Stimulated activated naive CD8-positive, alpha-beta T cell treated with anti-CD3 and anti-CD28 coated beads, Interleukin-15, Interleukin-2, amounts not matched to agents 100 ng/mL and 50 ng/mL, for 24 hours (primary cell): Measurements from ENCODE around the gene SLC25A42.
"Not testable (repeated sequence)": the region's sequence is repeated elsewhere in the genome, so short reads cannot be mapped to it uniquely, and the experiment has no call there.

Source experiments
- H3K27ac Mint-ChIP-seq: one replicate; pipeline ENCODE4 v1.8.0; 2021; ENCODE audit warnings: mild to moderate bottlenecking, mixed read lengths
- H3K27me3 Mint-ChIP-seq: one replicate; pipeline ENCODE4 v1.8.0; 2021; ENCODE audit warnings: mixed read lengths
- H3K36me3 Mint-ChIP-seq: one replicate; pipeline ENCODE4 v1.8.0; 2021; ENCODE audit warnings: low read depth, mixed read lengths
- H3K4me1 Mint-ChIP-seq: one replicate; pipeline ENCODE4 v1.8.0; 2021; ENCODE audit warnings: low read depth, mixed read lengths
- H3K4me3 Mint-ChIP-seq: one replicate; pipeline ENCODE4 v1.8.0; 2021; ENCODE audit warnings: mild to moderate bottlenecking, mixed read lengths
- H3K9me3 Mint-ChIP-seq: one replicate; pipeline ENCODE4 v1.8.0; 2021; ENCODE audit warnings: mixed read lengths

Gene SLC25A42

GRCh38 chr19:19063183-19064097, at the start of gene SLC25A42:
SLC25A42 (plus strand) TSS chr19:19063994; CDS start chr19:19096125, 32,131 bp downstream.
- peak within 1 kb of the TSS; percentile 97 for H3K27ac Mint-ChIP-seq

GRCh38 chr19:19021115-19021514, 42.7 kb upstream of the SLC25A42 start:
- H3K27ac Mint-ChIP-seq = no peak overlapping the region

More at GRCh38 chr19:19063183-19064097, at the start of gene SLC25A42:
- Mint-ChIP-seq H3K4me3 (peak within 1 kb of the TSS; percentile 79), H3K36me3 (peaks cover 17% of the 10 kb centered on the region), H3K9me3 (no peaks in the 10 kb centered on the region), H3K27me3 (no peaks in the 10 kb centered on the region), H3K4me1 (peaks cover 45% of the 10 kb centered on the region)

GRCh38 chr19:19022380-19022961, 41.3 kb upstream of the SLC25A42 start:
- peaks cover 63% of the 10 kb centered on the region for H3K36me3 Mint-ChIP-seq
- peak overlapping the region; percentile 11 for H3K4me3 Mint-ChIP-seq

More at GRCh38 chr19:19021115-19021514, 42.7 kb upstream of the SLC25A42 start:
- H3K27me3 Mint-ChIP-seq = no peaks in the 10 kb centered on the region
- H3K9me3 Mint-ChIP-seq = no peaks in the 10 kb centered on the region
- H3K4me3 Mint-ChIP-seq = no peak overlapping the region
- H3K36me3 Mint-ChIP-seq = peaks cover 62% of the 10 kb centered on the region
- H3K4me1 Mint-ChIP-seq = peaks cover 18% of the 10 kb centered on the region

GRCh38 chr19:19023376-19023775, 40.4 kb upstream of the SLC25A42 start:
- H3K9me3 Mint-ChIP-seq, H3K27me3 Mint-ChIP-seq, H3K27ac Mint-ChIP-seq, H3K4me3 Mint-ChIP-seq: not testable (repeated sequence)
- Mint-ChIP-seq H3K4me1 (peaks cover 25% of the 10 kb centered on the region), H3K36me3 (peaks cover 71% of the 10 kb centered on the region)

More at GRCh38 chr19:19022380-19022961, 41.3 kb upstream of the SLC25A42 start:
- Mint-ChIP-seq H3K27ac (peak overlapping the region; percentile 70), H3K27me3 (no peaks in the 10 kb centered on the region), H3K9me3 (no peaks in the 10 kb centered on the region), H3K4me1 (peaks cover 25% of the 10 kb centered on the region)

GRCh38 chr19:19025861-19026260, 37.9 kb upstream of the SLC25A42 start:
- Mint-ChIP-seq H3K27me3 (no peaks in the 10 kb centered on the region), H3K9me3 (no peaks in the 10 kb centered on the region), H3K36me3 (peaks cover 74% of the 10 kb centered on the region), H3K4me3 (no peak overlapping the region), H3K27ac (no peak overlapping the region), H3K4me1 (peaks cover 32% of the 10 kb centered on the region)

GRCh38 chr19:19026299-19026971, 37.4 kb upstream of the SLC25A42 start:
- H3K27ac Mint-ChIP-seq = no peak overlapping the region
- H3K4me3 Mint-ChIP-seq = no peak overlapping the region
- peaks cover 34% of the 10 kb centered on the region for H3K4me1 Mint-ChIP-seq
- H3K36me3 Mint-ChIP-seq = peaks cover 72% of the 10 kb centered on the region
- no peaks in the 10 kb centered on the region for H3K27me3 Mint-ChIP-seq
- no peaks in the 10 kb centered on the region for H3K9me3 Mint-ChIP-seq

- H3K9me3 Mint-ChIP-seq = no peaks in the 10 kb centered on the region
- no peak overlapping the region for H3K4me3 Mint-ChIP-seq
- peaks cover 76% of the 10 kb centered on the region for H3K36me3 Mint-ChIP-seq
- peaks cover 37% of the 10 kb centered on the region for H3K4me1 Mint-ChIP-seq
- H3K27me3 Mint-ChIP-seq = no peaks in the 10 kb centered on the region
- H3K27ac Mint-ChIP-seq = no peak overlapping the region
These were observed 36.6 kb upstream of the SLC25A42 start for GRCh38 chr19:19027228-19027627.

GRCh38 chr19:19028526-19028925, 35.3 kb upstream of the SLC25A42 start:
- peaks cover 30% of the 10 kb centered on the region for H3K4me1 Mint-ChIP-seq
- H3K36me3 Mint-ChIP-seq = peaks cover 69% of the 10 kb centered on the region
- H3K4me3 Mint-ChIP-seq = no peak overlapping the region
- no peaks in the 10 kb centered on the region for H3K27me3 Mint-ChIP-seq
- no peak overlapping the region for H3K27ac Mint-ChIP-seq
- H3K9me3 Mint-ChIP-seq = no peaks in the 10 kb centered on the region

GRCh38 chr19:19031891-19032290, 31.9 kb upstream of the SLC25A42 start:
- no peaks in the 10 kb centered on the region for H3K27me3 Mint-ChIP-seq
- H3K36me3 Mint-ChIP-seq = peaks cover 58% of the 10 kb centered on the region
- peak overlapping the region; percentile 96 for H3K4me3 Mint-ChIP-seq
- H3K9me3 Mint-ChIP-seq = no peaks in the 10 kb centered on the region
- peaks cover 45% of the 10 kb centered on the region for H3K4me1 Mint-ChIP-seq
- peak overlapping the region; percentile 95 for H3K27ac Mint-ChIP-seq

GRCh38 chr19:19032420-19033175, 31.2 kb upstream of the SLC25A42 start:
- H3K27ac Mint-ChIP-seq = peak overlapping the region; percentile 95
- H3K4me3 Mint-ChIP-seq = peak overlapping the region; percentile 96
- H3K9me3 Mint-ChIP-seq = no peaks in the 10 kb centered on the region

GRCh38 chr19:19033176-19033425, 30.7 kb upstream of the SLC25A42 start:
- peaks cover 40% of the 10 kb centered on the region for H3K4me1 Mint-ChIP-seq
- H3K27ac Mint-ChIP-seq = peak overlapping the region; percentile 95
- no peaks in the 10 kb centered on the region for H3K27me3 Mint-ChIP-seq
- H3K4me3 Mint-ChIP-seq = peak overlapping the region; percentile 96
- H3K9me3 Mint-ChIP-seq = no peaks in the 10 kb centered on the region
- peaks cover 56% of the 10 kb centered on the region for H3K36me3 Mint-ChIP-seq

More at GRCh38 chr19:19032420-19033175, 31.2 kb upstream of the SLC25A42 start:
- Mint-ChIP-seq H3K27me3 (no peaks in the 10 kb centered on the region), H3K36me3 (peaks cover 57% of the 10 kb centered on the region), H3K4me1 (peaks cover 40% of the 10 kb centered on the region)

GRCh38 chr19:19033426-19034203, 30.2 kb upstream of the SLC25A42 start, which contains the start of the genes ARMC6 and SUGP2:
ARMC6 (plus strand) TSS chr19:19033603; CDS start chr19:19034210, 607 bp downstream.
SUGP2 (minus strand) TSS chr19:19033517; CDS start chr19:19031071, 2,446 bp downstream.
- peaks cover 51% of the 10 kb centered on the region for H3K36me3 Mint-ChIP-seq

GRCh38 chr19:19034204-19034624, 29.6 kb upstream of the SLC25A42 start:
- H3K9me3 Mint-ChIP-seq = no peaks in the 10 kb centered on the region
- peak overlapping the region; percentile 91 for H3K4me3 Mint-ChIP-seq
- H3K36me3 Mint-ChIP-seq = peaks cover 53% of the 10 kb centered on the region
- H3K27ac Mint-ChIP-seq = peak overlapping the region; percentile 96
- H3K27me3 Mint-ChIP-seq = no peaks in the 10 kb centered on the region
- H3K4me1 Mint-ChIP-seq = peaks cover 43% of the 10 kb centered on the region

More at GRCh38 chr19:19033426-19034203, 30.2 kb upstream of the SLC25A42 start, which contains the start of the genes ARMC6 and SUGP2:
- H3K9me3 Mint-ChIP-seq = no peaks in the 10 kb centered on the region
- no peaks in the 10 kb centered on the region for H3K27me3 Mint-ChIP-seq
- H3K4me1 Mint-ChIP-seq = peaks cover 40% of the 10 kb centered on the region
- H3K27ac Mint-ChIP-seq = peak within 1 kb of the TSS; percentile 96
- peak within 1 kb of the TSS; percentile 96 for H3K4me3 Mint-ChIP-seq
